PC-3 (cell line): ENCODE data around the gene RPS5. TPM values are rescaled to one million over a fixed set of nuclear protein-coding genes. Genes with fewer than 3 reads are reported as not detected.

Experiments
- ATAC-seq: fragments of 200-7000 bp; cut with Tn5 transposase; 2 replicates; pipeline ENCODE4 v1.9.1; 2020; ENCODE audit warnings: mild to moderate bottlenecking, moderate library complexity
- BruUV-seq: library from RNA; stranded (reverse); fragments of 400-500 nt; replicated peaks from 2 replicates; lab custom pipeline; 2021; lab: Mats Ljungman, UMichigan
- CTCF ChIA-PET: fragments of 300-600 bp; sonication (Branson Sonifier 250); formaldehyde crosslinking; loops from one replicate; lab custom pipeline; 2022; ENCODE audit warnings: antibody characterized with exemption; lab: Charles Lee
- POLR2A ChIA-PET: fragments of 300-600 bp; sonication (Branson Sonifier 250); formaldehyde crosslinking; loops from one replicate; lab custom pipeline; 2022; ENCODE audit warnings: antibody characterized with exemption; ENCODE audit not compliant: unreplicated experiment; lab: Charles Lee
- DNase-seq: peaks from one replicate; pipeline ENCODE4 v3.0.0-alpha.2; 2015
- H2AFZ ChIP-seq: fragments of 300-600 bp; sonication (generic); 2 replicates; pipeline ENCODE4 v1.6.0; 2016; ENCODE audit warnings: antibody characterized with exemption, low read length
- H3F3A ChIP-seq: fragments of 300-600 bp; sonication (generic); one replicate; pipeline ENCODE4 v1.6.0; 2017; ENCODE audit warnings: antibody characterized with exemption, low read length, control low read depth, mild to moderate bottlenecking; ENCODE audit not compliant: unreplicated experiment
- H3K27ac ChIP-seq: fragments of 300-600 bp; sonication (generic); 2 replicates; pipeline ENCODE4 v1.5.1; 2016; ENCODE audit warnings: mild to moderate bottlenecking, low read length
- H3K27me3 ChIP-seq: fragments of 300-600 bp; sonication (generic); 2 replicates; pipeline ENCODE4 v1.6.1; 2016; ENCODE audit warnings: low read length, mixed read lengths
- H3K36me3 ChIP-seq: fragments of 300-600 bp; sonication (generic); 2 replicates; pipeline ENCODE4 v1.6.1; 2016; ENCODE audit warnings: low read depth, mixed run types, low read length, mixed read lengths
- H3K4me1 ChIP-seq: fragments of 300-600 bp; sonication (generic); 2 replicates; pipeline ENCODE4 v1.5.1; 2016; ENCODE audit warnings: low read length; ENCODE audit not compliant: insufficient read depth
- H3K4me2 ChIP-seq: fragments of 300-600 bp; sonication (generic); 2 replicates; pipeline ENCODE4 v1.6.0; 2016; ENCODE audit warnings: low read length
- H3K4me3 ChIP-seq: fragments of 300-600 bp; sonication (generic); 2 replicates; pipeline ENCODE4 v1.5.1; 2016; ENCODE audit warnings: mild to moderate bottlenecking, low read length, mixed read lengths
- H3K79me2 ChIP-seq: fragments of 300-600 bp; sonication (generic); 2 replicates; pipeline ENCODE4 v1.6.1; 2017; ENCODE audit warnings: low read length, mixed read lengths
- H3K9ac ChIP-seq: fragments of 300-600 bp; sonication (generic); 2 replicates; pipeline ENCODE4 v1.6.0; 2016; ENCODE audit warnings: mild to moderate bottlenecking, low read length
- H3K9me2 ChIP-seq: fragments of 300-600 bp; sonication (generic); replicated peaks from 2 replicates; pipeline ENCODE4 v1.6.1; 2016; ENCODE audit warnings: mixed run types, low read length, mixed read lengths
- H3K9me3 ChIP-seq: fragments of 300-600 bp; sonication (generic); 2 replicates; pipeline ENCODE4 v1.6.1; 2016; ENCODE audit warnings: low read length, mixed read lengths
- H4K20me1 ChIP-seq: fragments of 300-600 bp; sonication (generic); 2 replicates; pipeline ENCODE4 v1.6.1; 2016; ENCODE audit warnings: low read length, mixed read lengths
- CTCF ChIP-seq: fragments of 300-600 bp; sonication (generic); conservative IDR thresholded peaks from 2 replicates; pipeline ENCODE4 v1.5.1; 2017; ENCODE audit warnings: antibody characterized with exemption, low read depth, mild to moderate bottlenecking, low read length
- EZH2 ChIP-seq: fragments of 300-600 bp; sonication (generic); IDR thresholded peaks from one replicate; pipeline ENCODE4 v1.6.1; 2017; ENCODE audit warnings: antibody characterized with exemption, mild to moderate bottlenecking, low read length; ENCODE audit not compliant: unreplicated experiment
- EZH2phosphoT487 ChIP-seq: fragments of 300-600 bp; sonication (generic); IDR thresholded peaks from 2 replicates; pipeline ENCODE4 v1.6.1; 2018; ENCODE audit warnings: mild to moderate bottlenecking, antibody characterized with exemption, low read length, borderline replicate concordance
- intact Hi-C: fragments of 100-400 bp; cut with micrococcal nuclease; formaldehyde crosslinking; loops from 2 replicates; pipeline ENCODE4 v1.9.0; 2023
- total RNA-seq: library from RNA; depleted of rRNA; stranded (reverse); fragments of >200 nt; gene quantifications from 2 replicates; pipeline ENCODE4 v1.2.3, GENCODE V29; 2014

The RPS5 gene
- total RNA-seq, 1 experiment from 2014 or later, result 3,776 TPM

DNA sequence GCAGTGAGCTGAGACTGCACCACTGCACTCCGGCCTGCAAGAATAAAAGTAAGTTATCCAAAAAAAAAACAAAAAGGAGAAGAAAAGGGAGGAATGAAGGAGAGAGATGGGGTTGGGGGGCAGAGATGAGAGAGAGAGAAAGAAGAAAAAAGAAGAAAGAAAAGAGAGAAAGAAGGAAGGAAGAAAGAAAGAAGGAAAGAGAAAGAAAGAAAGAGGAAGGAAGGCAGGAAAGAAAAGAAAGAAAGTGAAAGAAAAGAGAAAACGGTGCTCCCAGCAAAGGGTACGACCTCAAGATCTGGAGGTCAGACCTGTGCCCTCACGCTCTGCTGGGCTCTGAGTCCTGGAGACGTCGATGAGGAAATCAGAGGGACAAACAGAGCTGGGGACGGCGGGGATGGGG is 37.5 kb upstream of the RPS5 start:
- H3K27ac ChIP-seq, result no peak overlapping the region
- H3F3A ChIP-seq, result no peaks in the 10 kb centered on the region
- TF ChIP-seq EZH2phosphoT487, result no peak
- no peak for TF ChIP-seq CTCF
- TF ChIP-seq EZH2, result no peak
- peak overlapping the region; percentile 35; the same call in 1 of the 2 replicates for H3K4me2 ChIP-seq
- no peaks in the 10 kb centered on the region for H3K36me3 ChIP-seq
- H3K9me2 ChIP-seq, result no peaks in the 10 kb centered on the region
- ChIA-PET POLR2A (no interaction called here), CTCF (no interaction called here)
- H3K4me3 ChIP-seq, result no peak overlapping the region
- BruUV-seq, result no TSS peak
- peaks cover 26% of the 10 kb centered on the region for H3K27me3 ChIP-seq
- H3K9me3 ChIP-seq, result no peaks in the 10 kb centered on the region
- H3K4me1 ChIP-seq, result no peaks in the 10 kb centered on the region
- ATAC-seq (no peak), DNase-seq (no peak)
- no peak overlapping the region for H2AFZ ChIP-seq
- H3K9ac ChIP-seq, result no peak overlapping the region
- H3K79me2 ChIP-seq, result no peaks in the 10 kb centered on the region
- intact Hi-C loops, result no loop called here
- no peaks in the 10 kb centered on the region for H4K20me1 ChIP-seq

DNA sequence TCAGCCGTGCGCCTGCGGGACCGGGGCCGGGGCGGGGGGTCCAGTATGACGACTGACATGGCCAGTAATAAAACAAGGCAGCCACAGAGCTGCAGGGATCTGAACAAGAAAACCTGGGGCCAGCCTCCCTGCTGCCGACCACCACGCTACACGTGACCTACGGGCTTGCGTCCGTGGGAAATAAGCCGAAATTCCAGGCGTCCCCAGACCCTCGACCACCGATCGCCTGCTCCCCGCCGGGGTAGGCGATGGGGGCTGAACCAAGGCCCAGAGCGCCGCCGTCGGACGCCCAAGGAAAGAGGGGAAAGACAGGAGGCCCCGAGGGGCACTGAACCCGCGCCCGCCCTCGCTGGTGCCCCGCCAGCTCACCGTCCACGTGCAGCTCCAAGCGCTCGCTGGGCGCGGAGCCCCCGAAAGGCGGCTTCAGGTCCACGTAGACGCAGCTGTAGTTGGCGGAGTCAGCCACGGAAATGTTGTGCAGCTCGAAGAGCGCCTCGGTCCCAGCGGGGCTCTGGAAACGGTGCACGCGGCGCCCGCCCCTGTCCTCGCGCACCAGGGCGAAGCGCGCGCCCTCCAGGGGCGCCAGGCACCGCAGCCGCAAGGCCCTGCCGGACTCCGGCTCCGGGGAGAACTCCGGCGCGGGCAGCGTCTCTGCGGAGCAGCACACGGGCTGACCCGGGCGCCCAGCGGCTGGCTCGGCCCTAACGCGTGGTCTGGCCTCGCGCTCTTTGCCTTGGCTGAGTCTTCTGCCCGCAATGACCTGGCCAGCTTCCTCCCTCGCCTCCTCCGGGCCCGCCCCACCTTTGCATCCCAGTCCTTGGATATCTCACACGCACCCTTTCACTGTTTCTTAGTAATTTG is 36.8 kb upstream of the RPS5 start:
- ChIA-PET CTCF (no interaction called here), POLR2A (no interaction called here)
- no peaks in the 10 kb centered on the region for H3K9me3 ChIP-seq
- peak overlapping the region; percentile 57; the same call in 1 of the 2 replicates for H2AFZ ChIP-seq
- 0 out of 2 replicates have a peak overlapping the region, but pooled peaks have one; percentile 7 for H3K4me3 ChIP-seq
- intact Hi-C loops, result no loop called here
- H3K9ac ChIP-seq, result no peak overlapping the region
- H3K36me3 ChIP-seq, result no peaks in the 10 kb centered on the region
- no peak for DNase-seq
- peak overlapping the region; percentile 35 for H3K4me2 ChIP-seq
- no peak overlapping the region for H3K27ac ChIP-seq
- H3F3A ChIP-seq, result no peaks in the 10 kb centered on the region
- H4K20me1 ChIP-seq, result no peaks in the 10 kb centered on the region
- H3K4me1 ChIP-seq, result no peaks in the 10 kb centered on the region
- peak; percentile 40 for ATAC-seq
- H3K79me2 ChIP-seq, result no peaks in the 10 kb centered on the region
- no peaks in the 10 kb centered on the region for H3K9me2 ChIP-seq
- no TSS peak for BruUV-seq
- peaks cover 26% of the 10 kb centered on the region for H3K27me3 ChIP-seq
- TF ChIP-seq EZH2phosphoT487, result no peak
- no peak for TF ChIP-seq EZH2
- no peak for TF ChIP-seq CTCF
